SKM-1 (cell line): Measurements from ENCODE around the gene CHRM5.
"Not testable (repeated sequence)": the region's sequence is repeated elsewhere in the genome, so short reads cannot be mapped to it uniquely, and the experiment has no call there.

ENCODE experiments used
- DNase-seq: peaks from one replicate; lab custom pipeline; 2025; ENCODE audit not compliant: unreplicated experiment; lab: John Stamatoyannopoulos, UW

Gene CHRM5

DNA sequence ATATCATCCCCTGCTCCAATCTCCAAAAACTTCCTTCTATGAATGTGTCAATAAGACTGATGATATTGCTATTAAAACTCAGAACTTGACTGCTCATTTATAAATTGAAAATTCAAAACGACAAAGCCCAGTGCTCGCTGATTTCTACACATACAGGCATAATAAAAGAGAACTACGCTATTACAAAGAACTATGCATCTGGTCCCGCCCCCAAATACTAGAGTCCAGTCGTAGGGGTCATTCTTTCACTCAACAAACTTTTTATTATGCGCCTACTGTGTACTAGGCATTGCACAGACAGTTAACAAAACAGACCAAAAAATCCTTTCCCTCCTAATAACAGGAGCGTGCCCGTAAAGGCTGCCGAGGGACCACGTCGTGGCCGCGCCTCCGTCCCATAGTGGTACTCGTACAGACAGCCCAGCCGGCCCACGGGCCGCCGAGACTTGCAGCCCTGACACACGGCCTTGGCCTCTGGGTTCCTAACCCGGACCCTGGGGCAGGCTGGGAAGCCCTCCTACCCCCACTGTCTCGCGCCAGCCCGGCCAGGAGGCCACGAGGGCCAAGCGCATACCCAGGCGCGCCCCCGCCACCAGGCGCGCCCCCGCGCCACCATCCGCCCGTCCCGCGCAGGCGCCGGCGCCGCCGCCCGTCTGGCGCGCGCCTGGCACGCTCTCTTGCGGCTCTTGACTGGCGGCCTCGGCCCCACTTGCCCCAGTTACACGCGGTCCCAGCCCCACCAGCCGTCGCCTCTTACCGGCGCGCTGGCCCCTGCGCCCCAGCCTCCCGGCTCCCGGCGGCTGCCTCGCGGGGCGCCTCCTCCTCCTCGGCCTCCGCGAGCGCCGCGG is 70.0 kb downstream of the CHRM5 start:
- peak; percentile 69 for DNase-seq

DNA sequence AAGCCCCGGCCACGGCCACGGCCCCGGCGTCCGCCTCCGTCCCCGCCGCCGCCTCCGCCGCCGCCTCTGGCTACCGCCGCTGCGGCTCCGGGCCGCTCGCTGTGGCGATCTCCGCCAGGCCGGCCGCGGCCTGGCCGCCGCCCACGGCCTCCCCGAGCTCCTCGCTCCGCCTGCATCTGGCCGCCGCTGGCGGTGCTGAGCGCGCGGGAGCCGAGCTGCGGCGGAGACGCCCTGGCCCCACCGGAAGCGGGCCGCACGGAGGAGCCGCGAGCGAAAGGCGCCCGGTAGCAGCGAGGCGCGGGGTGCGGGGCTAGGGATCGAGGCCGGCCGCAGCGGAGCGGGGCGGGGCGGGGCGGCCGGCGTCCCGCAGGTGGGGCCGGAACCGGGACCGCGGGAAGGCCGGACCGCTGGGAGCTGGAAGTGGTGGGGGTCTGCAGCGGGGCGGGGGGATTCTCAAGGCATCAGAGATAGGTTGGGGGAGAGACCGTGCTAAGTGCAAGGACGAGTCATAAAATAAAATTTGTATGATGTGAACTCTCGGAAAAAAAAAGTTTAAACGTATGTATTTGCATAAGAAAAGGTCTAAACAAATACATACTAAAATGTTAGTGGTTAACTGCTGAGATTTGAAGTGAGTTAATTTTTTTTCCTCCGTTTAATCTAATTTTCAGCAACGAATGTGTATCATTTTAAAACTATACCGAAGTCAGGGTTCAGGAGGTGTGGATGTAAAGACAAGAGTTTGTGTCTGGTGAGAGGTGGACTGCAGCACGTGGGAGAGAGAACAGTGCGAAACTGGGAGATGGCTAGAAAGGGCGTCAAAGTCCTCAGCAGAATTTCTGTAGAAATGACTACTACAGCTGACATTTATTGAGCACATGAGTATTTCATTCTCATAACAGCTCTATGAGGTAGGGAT is 70.8 kb downstream of the CHRM5 start, which contains the start of gene AVEN:
AVEN (minus strand) TSS at position 334 of the 919 bp plus-strand sequence; CDS start at position 176, 158 bp downstream.
- DNase-seq: peak; percentile 10

DNA sequence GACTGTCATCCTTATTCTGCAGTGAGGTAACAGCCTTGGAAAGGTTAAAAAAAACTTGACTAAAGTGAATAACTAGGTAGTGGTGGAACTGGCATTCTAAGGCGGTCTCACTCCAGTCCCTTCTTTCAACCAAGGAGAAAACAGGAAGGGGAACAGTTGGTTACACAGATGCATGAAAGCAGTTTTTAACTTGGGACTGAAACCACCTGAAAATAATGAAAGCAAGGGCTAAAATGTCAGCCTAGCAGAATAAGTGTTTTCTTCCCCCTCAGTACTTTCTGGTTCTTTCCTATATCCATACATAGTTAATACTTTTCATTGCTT is 71.5 kb downstream of the CHRM5 start:
- peak; percentile 10 for DNase-seq

DNA sequence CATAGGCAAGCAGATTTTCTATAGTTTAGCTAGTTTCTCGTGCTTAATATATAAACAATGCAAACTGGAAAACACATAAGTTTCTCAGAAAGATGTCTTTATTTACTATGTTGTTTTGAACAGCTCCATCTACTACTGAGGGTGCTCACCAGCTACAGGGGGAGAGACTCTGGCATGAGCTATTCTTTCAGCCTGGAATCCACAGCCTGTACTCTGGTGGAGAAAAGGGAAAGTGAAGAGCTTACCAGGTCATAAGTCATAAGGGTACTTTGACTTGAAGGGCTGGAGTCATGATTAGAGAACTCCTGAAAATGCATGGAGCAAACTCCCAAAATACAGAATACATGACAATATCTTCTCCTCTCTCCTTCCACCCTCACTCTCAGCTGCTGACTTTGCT is 75.1 kb downstream of the CHRM5 start:
- DNase-seq: no peak

DNA sequence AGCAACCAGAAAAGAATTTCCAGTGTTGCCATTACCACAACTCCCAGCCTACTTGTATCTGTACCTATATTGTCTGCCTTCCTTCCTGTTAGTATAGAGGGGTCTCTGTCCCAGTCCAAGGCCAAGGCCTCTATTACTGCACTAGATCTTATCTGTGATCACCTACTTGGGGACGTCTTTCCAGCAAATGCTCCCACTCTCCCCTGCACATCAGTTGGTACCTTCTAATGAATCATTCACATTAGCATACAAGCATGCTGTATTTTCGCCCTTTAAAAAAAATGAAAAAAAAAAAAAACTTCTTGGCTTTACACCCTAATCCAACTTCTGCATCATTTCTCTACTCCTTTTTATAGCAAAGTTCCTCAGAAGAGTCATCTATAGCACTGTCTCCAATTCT is 75.5 kb downstream of the CHRM5 start:
- DNase-seq: no peak

DNA sequence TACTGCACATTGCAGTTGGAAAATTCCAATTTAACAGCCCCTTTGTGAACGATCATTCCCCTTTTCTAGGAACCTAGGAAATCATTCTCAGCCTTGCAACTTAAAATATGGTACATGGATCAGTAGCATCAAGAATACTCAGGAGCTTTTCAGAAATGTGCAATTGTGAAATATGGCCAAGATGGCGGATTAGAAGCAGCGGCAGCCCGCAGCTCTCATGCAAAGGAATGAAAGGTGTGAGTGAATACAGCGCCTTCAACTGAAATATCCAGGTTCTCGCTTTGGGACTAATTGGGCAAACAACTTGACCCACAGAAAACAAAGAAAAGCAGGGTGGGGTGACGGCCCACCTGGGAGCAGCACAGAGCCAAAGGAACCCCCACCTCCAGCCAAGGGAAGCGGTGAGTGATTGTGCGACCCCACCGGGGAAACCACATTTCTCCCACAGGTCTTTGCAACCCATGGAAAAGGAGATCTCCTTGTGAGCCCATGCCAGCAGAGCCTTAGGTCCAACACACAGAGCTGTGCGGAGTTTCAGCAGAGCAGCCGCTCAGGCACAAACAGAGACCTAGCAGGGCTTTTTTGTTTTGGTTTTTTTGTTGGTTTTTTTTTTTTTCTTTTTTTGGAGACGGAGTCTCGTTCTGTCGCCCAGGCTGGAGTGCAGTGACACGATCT is 78.3 kb downstream of the CHRM5 start:
- DNase-seq: no peak

DNA sequence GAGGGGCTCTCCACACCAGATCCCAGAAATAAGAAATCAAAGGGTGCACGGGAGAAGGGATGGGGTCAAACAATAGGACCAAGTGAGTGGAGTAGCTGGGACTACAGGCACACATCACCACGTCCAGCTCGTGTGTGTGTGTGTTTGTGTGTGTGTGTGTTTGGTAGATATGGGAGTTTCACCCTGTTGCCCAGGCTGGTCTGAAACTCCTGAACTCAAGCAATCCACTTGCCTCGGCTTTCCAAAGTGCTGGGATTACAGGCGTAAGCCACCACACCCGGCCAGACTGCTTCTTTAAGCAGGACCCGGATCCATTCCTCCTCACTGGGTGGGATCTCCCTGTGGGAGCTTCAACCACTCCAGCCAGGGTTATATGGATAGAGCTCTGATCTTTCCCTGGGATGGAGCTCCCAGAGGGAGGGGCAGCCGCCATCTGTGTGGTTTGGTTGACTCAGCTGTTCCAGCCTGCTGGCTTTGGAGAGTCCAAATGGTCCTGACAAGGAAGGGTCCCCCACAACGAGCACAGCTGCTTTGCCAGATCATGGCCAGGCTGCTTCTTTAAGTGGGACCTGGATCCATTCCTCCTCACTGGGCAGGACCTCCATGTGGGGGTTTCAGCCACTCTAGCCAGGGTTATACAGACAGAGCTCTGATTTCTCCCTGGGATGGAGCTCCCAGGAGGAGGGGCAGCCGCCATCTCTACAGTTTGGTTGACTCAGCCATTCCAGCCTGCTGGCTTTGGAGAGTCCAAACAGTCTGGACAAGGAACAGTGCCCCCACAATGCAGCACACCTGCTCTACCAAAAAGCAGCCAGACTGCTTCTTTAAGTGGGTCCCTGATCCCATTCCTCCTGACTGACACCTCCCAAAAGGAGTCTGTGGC is 79.8 kb downstream of the CHRM5 start:
- no peak for DNase-seq

DNA sequence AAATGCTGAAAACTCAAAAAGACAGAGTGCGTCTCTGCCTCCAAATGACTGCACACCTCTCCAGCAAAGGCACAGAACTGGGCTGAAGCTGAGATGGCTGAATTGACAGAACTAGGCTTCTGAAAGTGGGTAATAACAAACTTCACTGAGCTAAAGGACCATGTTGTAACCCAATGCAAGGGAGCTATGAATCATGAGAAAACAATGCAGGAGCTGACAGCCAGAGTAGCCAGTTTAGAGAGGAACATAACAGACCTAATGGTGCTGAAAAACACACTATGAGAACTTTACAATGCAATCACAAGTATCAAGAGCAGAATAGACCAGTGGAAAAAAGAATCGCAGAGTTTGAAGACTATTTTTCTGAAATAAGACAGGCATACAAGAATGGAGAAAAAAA is 80.8 kb downstream of the CHRM5 start:
- no peak for DNase-seq

DNA sequence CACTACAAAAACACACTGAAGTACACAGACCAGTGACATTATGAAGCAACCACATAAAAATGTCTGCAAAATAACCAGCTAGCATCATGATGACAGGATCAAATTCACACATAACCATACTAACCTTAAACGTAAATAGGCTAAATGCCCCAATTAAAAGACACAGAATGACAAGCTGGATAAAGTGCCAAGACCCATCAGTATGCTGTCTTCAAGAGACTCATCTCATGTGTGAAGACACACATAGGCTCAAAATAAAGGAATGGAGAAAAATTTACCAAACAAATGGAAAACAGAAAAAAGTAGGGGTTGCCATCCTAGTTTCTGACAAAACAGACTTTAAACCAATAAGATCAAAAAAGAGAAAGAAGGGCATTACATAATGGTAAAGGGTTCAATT is 82.1 kb downstream of the CHRM5 start:
- DNase-seq: not testable (repeated sequence)

DNA sequence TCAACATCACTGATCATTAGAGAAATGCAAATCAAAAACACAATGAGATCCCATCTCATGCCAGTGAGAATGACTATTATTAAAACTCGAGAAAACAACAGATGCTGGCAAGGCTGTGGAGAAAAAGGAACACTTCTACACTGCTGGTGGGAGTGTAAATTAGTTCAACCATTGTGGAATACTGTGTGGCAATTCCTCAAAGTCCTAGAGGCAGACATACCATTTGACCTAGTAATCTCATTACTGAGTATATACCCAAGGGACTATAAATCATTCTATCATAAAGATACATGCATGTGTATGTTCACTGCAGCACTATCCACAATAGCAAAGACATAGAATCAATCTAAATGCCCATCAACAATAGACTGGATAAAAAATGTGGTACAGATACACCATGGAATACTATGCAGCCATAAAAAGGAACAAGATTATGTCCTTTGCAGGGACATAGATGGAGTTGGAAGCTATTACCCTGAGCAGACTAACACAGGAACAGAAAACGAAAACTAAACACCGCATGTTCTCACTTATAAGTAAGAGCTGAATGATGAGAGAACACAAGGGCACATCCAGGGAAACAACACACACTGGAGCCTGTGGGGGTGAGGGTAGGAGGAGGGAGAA is 85.9 kb downstream of the CHRM5 start:
- no peak for DNase-seq

DNA sequence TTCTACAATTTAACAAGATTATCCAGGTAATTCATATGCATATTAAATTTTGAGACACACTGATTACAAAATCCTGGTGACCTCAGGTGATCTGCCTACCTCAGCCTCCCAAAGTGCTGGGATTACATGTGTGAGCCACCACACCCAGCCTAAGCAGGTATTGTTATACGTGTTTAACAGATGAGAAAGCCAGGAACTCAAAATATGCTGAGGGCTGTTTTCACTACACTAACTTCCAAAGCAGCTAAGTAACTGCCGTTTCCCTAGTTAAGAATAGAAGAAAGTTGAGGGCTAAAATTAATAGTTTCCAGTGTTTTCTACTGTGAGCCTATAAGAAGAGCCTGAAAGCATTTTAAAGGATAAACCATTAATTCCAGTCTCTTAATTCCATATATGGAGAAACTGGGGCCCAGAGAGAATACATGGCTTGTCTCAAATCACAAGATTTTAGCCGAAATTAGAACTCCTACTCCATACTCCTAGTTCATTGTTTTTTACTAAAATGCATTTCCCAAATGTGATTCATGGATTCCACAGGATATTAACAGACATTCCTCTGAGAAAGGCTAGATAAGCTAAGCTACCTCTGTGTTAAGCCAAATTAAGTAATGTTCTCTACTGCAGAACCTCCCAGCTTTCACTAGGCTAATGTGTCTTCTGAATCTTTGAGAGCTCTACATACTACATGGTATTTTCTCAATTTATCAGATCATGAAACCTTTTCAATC is 87.7 kb downstream of the CHRM5 start:
- DNase-seq: no peak

DNA sequence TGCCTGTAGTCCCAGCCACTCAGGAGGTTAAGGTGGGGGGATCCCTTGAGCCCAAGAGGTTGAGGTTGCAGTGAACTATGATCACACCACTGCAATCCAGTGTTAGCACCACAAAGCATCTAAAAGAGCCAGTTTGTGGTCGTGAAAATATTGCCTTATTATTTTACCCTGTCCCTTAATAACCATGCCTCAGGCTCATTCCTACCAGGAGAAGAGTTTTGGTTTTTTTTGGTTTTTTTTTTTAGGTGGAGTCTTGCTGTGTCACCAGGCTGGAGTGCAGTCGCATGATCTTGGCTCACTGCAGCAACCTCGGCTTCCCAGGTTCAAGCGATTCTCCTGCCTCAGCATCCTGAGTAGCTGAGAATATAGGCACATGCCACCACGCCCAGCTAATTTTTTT is 88.6 kb downstream of the CHRM5 start:
- no peak for DNase-seq

DNA sequence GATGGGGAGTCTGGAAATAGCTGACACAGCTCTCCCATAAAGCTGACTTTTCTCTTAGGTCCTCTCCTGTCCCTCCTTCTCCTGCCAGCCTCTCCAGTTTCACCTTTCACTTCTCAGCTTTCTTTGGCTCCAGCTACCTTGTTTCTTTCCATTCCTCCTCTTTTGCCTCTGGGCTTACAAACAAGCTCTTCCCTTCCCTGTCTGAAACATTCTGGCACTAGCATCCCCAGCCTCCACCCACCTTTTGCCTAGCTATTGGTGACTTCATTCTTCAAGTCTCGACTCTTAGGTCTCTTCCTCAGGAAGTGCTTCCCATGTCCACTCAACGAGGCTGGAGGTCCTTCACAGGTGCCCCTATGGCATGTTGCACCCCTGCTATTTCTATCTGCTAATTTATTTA is 91.2 kb downstream of the CHRM5 start:
- no peak for DNase-seq

DNA sequence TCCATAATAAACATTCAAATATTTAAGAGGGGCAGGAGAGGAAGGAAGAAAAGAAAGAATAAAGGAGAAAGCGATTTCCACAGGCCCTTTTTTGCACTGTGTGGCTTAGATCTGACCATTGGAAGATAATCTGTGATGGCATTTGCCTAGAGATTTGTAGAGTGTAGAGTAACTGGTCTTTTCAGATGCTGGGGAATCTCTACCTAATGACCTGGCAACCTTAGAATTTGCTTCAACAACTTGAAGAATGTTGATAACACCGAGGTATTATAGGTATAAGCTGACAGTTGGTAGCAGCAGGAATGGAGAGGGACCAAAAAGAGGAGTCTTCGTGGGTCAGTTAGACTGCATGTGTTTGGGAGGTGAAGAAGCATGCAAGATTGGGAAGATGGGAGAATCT is 91.6 kb downstream of the CHRM5 start:
- no peak for DNase-seq

DNA sequence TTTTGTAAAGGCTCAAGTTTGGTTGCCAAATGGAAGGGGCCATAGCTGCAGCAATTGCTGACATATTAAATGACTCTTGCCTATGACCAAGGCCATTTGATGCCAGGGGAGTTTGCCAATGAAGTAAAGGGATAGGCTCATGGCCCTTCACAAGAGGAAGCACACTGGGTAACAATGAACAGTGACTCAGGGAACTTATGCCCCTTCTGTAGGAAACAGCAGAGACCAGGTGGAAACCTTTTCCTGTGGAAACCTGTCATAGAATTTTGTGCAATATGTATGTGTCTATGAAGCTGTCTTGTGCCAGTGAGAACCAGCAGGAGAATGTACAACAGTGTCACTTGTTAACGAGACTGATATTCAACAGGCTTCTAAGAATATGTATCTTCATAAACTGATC is 96.1 kb downstream of the CHRM5 start:
- no peak for DNase-seq

DNA sequence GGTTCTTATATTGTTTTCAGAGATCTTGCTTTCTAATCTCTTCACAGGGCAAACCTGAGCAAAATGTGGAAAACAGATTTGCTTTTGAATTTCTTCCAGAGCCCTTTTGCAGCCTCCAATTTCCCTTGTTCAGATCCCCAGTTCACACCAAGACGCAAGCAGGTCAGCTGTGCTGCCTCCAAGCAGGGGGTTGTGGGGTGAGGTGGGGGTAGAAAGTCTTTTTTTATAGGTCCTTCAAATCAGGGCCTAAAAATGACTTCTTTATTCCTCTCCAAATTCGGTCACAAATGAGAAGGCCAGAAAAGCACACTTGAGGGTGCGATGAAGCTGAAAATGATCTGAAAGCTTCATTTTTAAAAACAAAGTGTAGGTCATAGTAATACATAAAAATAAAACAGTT is 97.0 kb downstream of the CHRM5 start:
- no peak for DNase-seq

DNA sequence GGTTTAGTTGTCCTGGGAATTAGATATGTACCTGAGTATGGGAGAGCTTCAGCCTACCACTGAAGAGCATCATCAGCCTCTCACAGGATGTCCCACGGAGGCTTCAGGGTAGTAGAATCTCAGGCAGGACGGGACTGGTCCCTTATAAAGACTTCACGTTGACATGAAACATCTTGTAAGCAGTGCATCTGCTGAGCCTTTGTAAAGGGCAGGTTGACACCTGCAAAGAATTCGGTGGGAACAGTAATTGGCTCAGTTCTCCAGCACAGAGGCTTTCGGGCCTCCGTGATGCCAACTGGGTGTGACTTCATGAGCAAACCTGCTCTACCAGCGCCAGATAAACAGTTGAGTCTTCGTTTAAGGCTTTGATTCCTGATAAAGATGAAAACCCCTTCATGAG is 97.6 kb downstream of the CHRM5 start:
- DNase-seq: no peak

DNA sequence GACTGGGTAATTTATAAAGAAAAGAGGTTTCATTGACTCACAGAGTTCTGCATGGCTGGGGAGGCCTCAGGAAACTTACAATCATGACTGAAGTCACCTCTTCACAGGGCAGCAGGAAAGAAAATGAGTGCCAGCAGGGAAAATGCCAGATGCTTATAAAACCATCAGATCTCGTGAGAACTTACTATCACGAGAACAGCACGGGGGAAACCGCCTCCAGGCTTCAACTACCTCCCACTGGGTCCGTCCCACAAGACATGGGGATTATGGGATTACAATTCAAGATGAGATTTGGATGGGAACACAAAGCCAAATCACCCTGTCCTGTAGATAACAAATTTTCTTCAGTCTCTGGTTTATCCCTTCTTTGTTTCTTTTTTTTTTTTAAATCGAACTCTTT is 101.7 kb downstream of the CHRM5 start:
- no peak for DNase-seq

DNA sequence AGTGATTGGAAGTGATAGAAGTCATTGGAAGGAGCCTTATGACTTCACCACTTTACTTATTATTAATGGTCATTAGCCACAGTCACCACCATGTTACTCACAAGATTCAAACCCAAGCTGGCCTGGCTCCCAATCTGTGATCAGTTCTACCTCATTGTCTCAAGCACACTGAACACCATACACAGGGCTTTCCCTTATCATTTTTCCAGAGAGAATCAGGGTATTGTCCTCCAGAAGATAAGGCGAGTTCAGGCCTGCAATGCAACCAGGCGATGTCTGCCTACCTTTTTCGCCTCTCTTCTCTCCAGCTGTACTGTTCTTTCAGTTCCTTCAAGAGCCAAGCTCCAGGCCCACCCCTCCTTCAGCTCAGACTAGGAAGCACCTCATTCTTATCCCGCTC is 108.5 kb downstream of the CHRM5 start:
- no peak for DNase-seq

DNA sequence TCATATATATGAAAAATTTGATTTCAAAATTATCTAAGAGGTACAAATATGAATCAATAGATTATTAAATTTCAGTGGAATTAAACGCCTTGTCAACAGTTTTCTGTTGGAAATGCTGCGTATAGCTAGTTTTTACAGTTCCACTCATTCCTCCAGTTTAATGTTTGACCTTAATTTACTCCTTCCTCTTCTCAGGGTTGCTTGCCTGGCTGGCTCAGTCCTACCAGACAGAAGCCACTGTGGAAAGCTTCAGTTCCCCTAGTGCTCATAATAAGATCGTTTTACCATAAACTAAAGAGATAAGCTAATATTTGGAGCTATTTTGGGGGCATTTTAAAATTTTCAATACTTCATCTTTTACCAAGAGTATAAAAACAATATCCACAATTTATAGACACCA is 110.6 kb downstream of the CHRM5 start:
- no peak for DNase-seq
